HG03565 (cell line): ENCODE measurements around the gene STRA6.

ENCODE experiments used
- ATAC-seq: cut with Tn5 transposase; IDR thresholded peaks from one replicate; pipeline ENCODE4 v1.9.1; 2021; ENCODE audit warnings: mild to moderate bottlenecking, moderate library complexity; ENCODE audit not compliant: unreplicated experiment

The STRA6 gene

GRCh38 chr15:74227968-74228722 is 25.6 kb upstream of the STRA6 start:
- ATAC-seq: no peak

GRCh38 chr15:74226761-74227540 is 24.4 kb upstream of the STRA6 start:
- no peak for ATAC-seq

- no peak for ATAC-seq
Observed at GRCh38 chr15:74225928-74226327, 23.3 kb upstream of the STRA6 start.

GRCh38 chr15:74222240-74223119 is 19.9 kb upstream of the STRA6 start:
- ATAC-seq: no peak

GRCh38 chr15:74221399-74222239 is 19.0 kb upstream of the STRA6 start:
- no peak for ATAC-seq

- no peak for ATAC-seq
Observed at GRCh38 chr15:74220475-74221248, 18.1 kb upstream of the STRA6 start.

- no peak for ATAC-seq
Observed at GRCh38 chr15:74217907-74218885, 15.6 kb upstream of the STRA6 start.

- no peak for ATAC-seq
Observed at GRCh38 chr15:74216949-74217348, 14.4 kb upstream of the STRA6 start.

GRCh38 chr15:74215958-74216357 is 13.4 kb upstream of the STRA6 start:
- no peak for ATAC-seq

- ATAC-seq: no peak
Observed at GRCh38 chr15:74214324-74215021, 11.9 kb upstream of the STRA6 start.

GRCh38 chr15:74213858-74214284 is 11.3 kb upstream of the STRA6 start:
- no peak for ATAC-seq

GRCh38 chr15:74212494-74212893 is 9.9 kb upstream of the STRA6 start:
- no peak for ATAC-seq

GRCh38 chr15:74211656-74212055 is 9.1 kb upstream of the STRA6 start:
- ATAC-seq: no peak

GRCh38 chr15:74210729-74211128 is 8.1 kb upstream of the STRA6 start:
- ATAC-seq: no peak

- ATAC-seq: no peak
Observed at GRCh38 chr15:74209997-74210671, 7.5 kb upstream of the STRA6 start.

GRCh38 chr15:74209560-74209958 is 7.0 kb upstream of the STRA6 start:
- ATAC-seq: no peak

GRCh38 chr15:74208901-74209559 is 6.4 kb upstream of the STRA6 start:
- ATAC-seq: no peak
